SKM-1 (cell line): Measurements from ENCODE around the gene FAR1.
"Not testable (repeated sequence)": the region's sequence is repeated elsewhere in the genome, so short reads cannot be mapped to it uniquely, and the experiment has no call there.

Experiments
- DNase-seq: peaks from one replicate; lab custom pipeline; 2025; ENCODE audit not compliant: unreplicated experiment; lab: John Stamatoyannopoulos, UW

The FAR1 gene, protein sequence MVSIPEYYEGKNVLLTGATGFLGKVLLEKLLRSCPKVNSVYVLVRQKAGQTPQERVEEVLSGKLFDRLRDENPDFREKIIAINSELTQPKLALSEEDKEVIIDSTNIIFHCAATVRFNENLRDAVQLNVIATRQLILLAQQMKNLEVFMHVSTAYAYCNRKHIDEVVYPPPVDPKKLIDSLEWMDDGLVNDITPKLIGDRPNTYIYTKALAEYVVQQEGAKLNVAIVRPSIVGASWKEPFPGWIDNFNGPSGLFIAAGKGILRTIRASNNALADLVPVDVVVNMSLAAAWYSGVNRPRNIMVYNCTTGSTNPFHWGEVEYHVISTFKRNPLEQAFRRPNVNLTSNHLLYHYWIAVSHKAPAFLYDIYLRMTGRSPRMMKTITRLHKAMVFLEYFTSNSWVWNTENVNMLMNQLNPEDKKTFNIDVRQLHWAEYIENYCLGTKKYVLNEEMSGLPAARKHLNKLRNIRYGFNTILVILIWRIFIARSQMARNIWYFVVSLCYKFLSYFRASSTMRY

DNA sequence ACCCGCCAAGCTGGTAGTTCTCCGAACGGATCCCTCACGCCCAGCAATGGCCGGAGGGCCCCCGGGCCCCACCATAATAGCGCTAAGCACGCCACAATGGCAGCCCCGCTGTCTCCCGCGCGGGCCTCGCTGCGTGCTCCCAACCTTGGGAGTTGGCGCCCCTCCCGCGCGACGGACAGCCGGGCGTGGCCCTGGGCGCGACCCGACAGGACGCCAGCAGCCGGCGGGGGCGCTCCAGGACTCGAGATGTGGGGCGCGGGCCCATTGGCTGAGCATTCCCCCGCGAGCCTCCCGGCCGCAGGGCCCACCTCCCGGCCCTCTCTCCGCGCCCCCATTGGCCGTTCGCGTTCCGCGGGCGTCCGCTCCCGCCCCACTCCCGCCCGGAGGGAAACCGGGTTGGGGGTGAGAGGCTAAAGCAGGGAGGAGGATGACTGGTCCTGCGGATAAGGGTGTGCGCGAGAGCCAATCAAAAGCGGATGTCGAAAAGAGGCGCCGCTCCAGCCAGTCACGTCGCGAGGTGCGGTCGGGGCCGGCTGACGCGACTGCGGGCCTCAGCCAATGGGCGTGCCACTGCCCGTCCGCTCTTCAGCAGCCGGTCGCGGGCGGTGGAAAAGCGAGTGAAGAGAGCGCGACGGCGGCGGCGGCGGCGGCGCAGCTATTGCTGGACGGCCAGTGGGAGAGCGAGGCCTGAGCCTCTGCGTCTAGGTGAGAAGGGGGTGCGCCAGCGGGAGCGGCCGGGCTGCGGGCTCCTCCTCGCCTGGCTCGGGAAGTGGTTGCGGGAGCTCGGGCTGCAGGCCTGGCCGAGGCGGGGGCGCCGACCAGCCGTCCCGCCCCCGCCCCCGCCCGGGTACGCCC is at the start of gene FAR1:
Gene FAR1 (plus strand): TSS at position 567 of the 855 bp plus-strand sequence. CDS start 26,098 bp downstream, outside the sequence.
- peak; percentile 98 for DNase-seq

DNA sequence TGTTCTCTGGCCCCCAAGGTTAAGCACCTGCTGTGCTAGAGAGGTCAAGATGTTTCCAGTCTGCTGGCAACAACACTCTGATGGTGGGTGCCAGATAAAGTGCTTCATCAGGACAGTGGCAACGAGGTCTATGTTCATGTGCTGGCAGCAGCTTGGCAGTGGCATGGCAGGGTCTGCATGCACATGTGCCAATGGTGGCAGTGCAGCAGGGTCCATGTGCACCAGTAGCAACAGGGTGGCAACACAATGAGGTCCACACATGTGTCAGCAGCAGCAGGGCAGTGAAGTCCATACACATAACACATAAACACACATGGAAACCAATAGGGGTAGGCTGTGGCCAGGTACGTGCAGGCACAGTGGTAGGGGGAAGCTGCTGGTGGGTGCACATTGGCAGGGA is 48.4 kb upstream of the FAR1 start:
- DNase-seq: no peak

DNA sequence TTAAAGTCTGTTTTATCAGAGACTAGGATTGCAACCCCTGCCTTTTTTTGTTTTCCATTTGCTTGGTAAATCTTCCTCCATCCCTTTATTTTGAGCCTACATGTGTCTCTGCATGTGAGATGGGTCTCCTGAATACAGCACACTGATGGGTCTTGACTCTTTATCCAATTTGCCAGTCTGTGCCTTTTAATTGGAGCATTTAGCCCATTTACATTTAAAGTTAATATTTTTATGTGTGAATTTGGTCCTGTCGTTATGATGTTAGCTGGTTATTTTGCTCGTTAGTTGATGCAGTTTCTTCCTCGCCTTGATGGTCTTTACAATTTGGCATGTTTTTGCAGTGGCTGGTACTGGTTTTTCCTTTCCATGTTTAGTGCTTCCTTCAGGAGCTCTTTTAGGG is 41.6 kb upstream of the FAR1 start:
- not testable (repeated sequence) for DNase-seq

DNA sequence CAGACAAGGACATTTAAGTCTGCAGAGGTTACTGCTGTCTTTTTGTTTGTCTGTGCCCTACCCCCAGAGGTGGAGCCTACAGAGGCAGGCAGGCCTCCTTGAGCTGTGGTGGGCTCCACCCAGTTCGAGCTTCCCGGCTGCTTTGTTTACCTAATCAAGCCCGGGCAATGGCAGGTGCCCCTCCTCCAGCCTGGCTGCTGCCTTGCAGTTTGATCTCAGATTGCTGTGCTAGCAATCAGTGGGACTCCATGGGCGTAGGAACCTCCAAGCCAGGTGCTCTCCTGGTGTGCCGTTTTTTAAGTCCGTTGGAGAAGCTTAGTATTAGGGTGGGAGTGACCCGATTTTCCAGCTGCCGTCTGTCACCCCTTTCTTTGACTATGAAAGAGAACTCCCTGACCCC is 39.8 kb upstream of the FAR1 start:
- not testable (repeated sequence) for DNase-seq

DNA sequence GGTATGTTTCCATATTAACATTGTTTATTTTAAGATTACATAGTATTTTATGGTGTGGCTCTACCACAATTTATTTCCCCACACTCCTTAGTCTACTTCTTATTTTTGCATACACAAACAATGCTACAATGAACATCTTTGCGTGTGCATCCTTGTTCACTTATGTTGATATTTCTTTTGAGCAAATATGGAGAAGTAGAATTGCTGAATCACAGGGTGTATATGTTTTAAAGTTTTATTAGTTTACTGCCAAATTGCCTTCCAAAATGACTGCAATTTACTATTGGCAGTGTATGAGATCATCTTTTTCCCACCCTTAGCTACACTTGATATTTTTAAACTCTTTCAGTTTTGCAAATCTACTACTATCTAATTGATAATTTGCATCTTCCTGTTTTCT is 38.7 kb upstream of the FAR1 start:
- DNase-seq: no peak

DNA sequence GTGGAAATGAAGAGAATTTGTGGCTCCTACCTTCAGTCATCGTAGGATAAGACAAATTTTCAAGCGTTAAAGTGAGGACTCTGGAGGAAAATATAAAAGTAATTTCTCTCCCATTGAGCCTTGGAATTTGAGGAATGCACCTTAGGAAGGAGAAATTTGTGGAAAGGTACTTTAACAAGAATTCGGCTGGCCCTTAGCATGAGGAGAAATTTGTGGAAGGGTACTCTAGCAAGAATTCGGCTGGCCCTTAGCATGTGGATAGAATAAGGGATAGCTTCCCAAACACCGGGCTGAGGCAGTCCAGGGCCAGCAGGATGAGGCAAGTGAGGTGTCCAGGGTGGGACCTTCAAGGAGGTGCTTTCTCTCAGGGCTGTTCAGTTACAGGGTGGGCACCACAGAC is 33.2 kb upstream of the FAR1 start:
- no peak for DNase-seq

DNA sequence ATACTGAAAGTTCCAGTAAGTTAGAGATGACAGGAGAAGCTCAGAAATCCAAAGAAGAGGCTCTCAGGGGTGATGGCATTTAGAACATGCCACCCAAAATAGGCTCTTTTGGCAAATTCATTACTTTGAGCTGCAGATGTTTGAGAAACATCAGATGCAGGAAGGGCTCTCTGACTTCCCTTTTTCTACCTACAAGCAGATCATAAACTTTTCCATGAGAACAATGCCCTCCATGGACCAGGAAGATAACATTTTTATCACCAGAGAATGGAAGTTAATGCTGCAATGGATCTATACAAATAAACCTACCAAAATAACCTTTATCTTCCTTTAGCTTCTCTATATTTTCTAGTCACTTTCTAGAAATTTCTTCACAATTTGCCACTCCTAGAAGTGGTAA is 32.7 kb upstream of the FAR1 start:
- peak; percentile 10 for DNase-seq

DNA sequence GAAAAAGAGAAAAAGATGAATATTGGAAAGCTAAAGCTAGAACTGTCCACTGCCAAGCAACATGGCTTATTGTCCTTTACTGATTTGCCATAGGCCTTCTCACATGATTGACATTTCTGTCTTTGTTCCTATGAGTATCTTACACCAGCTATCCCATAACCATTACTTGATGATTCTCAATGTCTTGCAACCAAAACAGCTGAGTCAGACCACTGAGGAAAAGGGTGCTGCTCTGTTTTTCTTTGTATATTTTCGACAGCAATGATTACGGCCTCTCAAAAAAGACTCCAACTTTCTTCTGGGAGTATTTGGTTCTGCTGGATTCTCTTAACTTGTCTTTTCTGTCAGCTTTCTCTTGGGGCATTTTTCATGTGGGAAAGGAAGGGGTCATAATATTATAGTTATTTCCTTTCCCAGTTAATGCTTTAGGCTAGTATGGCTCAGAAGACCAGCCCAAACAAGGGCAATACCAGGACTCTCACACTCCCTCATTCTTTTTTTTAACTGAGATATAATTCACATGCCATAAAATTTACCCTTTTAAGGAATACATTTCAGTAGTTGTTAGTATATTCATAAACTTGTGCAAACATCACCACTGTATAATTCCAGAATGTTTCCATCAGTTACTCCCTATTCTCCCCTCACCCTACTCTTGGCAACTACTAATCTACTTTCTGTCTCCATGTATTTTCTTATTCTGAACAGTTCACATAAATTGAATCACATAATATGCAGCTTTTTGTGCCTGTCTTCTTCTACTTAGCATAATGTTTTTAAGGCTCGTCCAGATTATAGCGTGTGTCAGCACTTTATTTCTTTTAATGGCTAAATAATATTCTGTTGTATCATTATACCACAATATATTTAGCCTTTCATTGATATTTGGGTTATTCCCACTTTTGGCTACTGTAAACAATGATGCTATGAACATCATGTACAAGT is 31.1 kb upstream of the FAR1 start:
- DNase-seq: no peak

DNA sequence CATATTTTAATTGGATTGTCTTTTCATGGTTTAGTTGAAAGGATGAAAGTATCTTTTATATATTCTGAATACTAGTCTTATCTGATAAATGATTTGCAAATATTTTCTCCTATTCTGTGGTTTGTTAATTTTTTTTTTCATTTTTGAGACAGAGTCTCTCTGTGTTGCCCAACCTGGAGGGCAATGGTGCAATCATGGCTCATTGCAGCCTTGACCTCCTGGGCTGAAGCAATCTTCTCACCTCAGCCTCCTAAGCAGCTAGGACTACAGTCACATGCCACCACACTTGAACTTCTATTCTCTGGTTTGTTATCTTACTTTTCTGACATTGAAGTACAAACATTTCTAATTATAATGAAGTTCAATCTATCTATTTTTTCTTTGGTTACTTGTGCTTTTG is 30.0 kb upstream of the FAR1 start:
- peak; percentile 47 for DNase-seq

DNA sequence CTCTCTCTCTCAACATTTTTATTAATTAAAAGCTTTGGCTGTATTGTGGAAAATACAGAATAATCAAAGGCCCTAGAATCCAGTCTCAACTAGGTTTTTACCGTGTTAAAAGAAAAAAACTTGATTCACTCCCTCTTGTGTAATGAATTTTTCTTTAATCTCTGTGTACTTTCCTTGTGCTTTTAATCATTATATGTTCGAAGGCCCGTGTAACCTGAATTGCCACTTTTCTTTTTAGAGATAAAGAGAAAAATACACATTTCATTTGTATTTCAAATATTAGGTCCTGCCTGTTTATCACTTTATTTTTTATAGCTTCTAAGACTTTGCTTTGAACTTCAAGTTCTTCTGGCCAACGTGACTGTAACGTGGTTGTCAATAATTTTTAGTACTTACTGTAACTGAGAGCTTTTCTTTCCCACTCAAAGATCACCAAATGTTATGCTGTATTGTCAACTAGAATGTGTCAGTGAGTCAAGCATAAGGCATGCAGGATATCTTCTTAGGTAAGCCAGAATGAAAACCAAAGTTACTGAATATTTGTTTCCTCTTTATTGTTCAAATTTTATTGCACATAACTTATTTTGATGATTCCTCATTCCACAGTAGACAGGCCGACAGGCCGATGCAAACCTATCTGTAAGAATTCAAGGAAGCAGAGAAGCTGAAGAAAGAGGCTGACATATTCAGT is 23.3 kb upstream of the FAR1 start:
- DNase-seq: no peak

DNA sequence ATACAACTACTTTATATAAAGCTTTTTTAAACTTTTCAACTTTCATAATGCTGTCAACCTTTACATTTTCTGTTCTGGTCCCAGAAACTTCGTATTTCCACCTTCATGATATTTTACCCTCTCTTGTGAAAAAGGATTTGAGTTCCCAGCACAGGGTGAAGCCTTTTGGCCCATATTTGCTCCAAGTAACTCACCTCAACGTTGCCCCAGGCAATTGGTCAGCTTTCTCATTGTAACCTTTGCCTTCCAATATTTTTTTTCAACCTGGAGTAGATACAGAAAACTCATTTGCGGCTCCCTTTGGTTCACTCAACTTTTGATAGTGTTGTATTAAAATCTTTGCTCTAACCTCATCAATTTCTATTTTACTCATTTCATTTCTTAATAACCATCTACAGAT is 21.1 kb upstream of the FAR1 start:
- no peak for DNase-seq

DNA sequence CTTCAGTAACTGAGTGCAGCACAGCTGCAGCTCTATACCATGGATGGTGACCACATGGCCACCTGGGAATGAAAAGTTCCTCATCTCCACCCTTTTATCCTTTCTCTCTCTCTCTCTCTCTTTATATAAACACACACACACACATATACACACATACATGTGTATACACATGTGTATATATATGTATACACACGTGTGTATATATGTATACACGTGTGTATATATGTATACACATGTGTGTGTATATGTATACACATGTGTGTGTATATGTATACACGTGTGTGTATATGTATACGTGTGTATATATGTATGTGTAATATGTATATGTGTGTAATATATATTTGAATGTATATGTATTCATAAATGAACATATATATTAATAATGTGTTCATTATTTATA is 18.8 kb upstream of the FAR1 start:
- DNase-seq: no peak

DNA sequence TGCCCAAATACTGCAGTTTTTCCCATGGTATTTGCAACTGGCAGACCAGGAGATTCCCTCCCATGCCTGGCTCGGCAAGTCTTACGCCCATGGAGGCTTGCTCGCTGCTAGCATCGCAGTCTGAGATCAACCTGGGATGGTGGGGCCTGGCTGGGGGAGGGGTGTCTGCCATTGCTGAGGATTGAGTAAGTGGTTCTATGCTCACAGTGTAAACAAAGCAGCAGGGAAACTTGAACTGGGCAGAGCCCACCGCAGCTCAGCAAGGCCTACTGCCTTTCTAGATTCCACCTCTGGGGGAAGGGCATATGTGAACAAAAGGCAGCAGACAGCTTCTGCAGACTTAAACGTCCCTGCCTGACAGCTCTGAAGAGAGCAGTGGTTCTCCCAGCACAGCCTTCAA is 17.0 kb upstream of the FAR1 start:
- DNase-seq: not testable (repeated sequence)

DNA sequence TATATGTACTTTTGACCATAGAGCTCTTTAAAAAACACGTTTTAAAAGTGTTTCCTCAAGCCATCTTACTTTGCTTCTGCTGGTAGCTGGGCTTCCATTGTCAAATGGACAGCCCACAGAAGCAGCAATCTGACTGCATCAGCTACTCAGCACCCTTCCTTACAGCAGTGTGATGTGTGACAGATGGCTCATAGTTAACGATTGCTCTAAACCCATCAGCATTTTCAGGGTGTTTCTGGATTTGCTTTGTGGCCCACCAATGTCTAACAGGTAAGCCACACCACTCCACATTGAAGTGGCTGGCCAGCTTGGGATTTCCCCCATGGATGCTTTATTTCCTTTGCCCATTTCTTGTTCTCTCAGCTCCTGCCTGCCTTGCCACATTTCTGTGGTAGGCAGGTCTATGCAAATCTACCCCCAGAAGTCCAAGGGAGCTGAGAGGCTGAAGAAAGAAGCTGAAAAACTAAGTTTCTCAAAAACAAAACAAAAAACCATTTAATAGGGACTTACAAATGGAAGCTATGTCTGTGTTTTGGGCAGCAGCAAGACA is 7.3 kb upstream of the FAR1 start:
- DNase-seq: no peak

DNA sequence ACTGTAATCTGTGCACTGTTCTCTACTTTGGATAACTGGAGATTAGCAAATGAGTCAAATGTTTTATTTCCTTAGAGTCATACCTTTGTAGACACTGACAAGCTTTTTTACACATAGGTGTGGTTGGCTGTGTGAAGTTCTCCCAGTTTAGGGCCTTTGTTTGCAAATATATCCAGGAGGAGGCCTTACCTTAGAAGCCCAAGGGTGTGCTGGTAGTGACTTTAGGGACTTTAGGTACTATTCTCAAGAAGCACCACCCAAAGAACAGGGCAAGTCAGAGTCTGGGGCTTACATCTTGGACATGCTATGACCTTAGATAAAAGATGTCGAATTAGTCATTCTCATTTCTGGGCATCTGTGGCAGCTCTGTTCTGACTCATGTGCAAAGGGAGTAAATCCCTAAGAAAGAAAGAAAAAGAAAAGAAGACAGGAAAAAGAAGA is 4.8 kb upstream of the FAR1 start:
- no peak for DNase-seq

DNA sequence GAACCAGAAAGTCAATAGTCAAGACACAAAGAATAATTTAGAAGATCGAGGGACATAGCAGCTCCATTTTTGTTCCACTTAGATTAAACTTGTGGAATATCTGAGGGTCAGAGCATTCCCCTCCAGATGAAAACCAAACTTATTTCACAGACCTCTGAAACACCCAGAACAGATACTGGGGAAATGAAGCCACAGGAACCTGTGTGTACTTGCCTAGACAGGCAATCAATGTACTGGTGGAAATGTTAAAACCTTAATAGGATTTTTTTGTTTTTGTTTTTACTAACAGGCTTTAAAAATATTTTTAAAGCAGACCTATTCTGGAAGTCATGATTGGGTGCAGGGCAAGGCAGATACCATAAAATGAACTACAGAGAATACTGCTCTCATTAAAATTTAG is 4.1 kb upstream of the FAR1 start:
- no peak for DNase-seq

DNA sequence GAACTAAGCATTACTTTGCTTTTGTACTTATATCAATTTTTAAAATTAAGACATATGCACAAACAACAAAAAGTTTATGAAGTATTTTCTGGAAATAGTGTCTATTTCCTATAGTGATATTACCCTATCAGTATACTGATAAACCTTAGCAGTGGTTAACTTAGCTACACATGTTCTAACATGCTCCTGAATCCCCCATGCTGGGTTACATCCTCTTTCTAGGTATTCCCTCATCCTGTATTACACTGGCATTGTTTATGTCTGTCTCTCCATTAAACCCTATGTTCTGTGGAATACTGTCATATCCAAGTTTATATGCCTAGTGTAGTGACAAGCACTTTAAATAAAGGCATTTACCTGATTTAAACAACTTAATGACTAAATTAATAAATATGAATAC is 1.8 kb upstream of the FAR1 start:
- DNase-seq: no peak

DNA sequence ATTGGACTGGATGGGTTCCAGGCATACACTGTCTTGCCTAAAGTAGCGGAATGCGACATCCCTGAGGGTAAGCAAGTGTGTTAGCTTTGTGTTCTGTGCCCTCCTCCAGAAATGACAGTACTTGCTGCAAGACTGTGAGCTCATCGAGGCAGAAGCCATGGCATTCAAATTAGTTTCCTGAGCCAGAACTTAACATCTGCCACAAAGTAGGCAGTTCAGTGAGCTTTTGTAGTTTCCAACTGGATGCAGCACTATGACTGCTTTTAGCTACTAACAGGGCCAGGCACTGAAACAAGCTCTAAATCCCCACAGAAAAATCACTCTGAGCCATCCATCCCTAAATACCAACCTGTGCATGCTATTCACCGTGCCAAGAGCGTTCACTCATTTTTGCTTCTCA is 1.2 kb upstream of the FAR1 start:
- no peak for DNase-seq

DNA sequence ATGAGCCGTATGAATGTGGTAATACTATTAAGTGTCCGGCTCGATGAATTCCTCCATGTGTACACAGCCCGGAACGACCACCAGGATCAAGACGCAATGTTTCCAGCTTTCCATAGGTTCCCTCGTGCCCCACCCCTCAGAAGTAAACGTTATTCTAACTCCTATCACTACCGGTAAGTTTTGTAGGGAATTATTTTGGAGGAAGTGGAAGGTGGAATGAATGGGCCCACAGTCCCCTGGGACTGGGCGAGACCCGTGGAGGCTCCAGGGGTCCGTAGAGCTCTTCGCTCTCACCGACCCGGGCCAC is 720 bp upstream of the FAR1 start:
- no peak for DNase-seq

DNA sequence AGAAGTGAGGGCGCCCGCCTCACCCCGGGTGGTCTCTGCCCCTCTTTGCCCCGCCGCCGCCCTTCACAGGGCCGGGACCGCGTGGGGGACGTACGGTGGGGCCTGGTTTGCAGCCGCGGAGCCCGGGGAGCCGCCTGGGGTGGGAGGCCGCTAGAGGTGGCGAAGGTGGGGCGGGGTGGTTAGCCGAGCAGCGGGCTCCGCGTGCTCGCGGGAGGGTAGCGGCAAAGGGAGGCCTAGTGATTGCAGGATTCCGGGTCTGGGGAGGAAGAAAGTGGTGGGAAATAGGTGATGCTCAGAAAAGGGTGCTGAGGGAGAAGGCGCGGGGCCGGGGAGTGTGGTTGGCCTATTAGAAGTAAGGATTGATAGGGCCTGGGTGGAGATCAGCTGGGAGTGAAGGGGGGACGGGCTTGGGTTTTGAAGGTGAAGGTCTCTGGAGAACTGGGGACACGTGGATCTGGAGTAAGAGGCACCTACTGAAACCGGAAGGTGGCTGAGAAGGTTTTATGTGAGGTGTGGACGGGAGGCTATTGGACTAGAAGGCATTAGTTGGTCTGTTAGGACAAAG is 571 bp downstream of the FAR1 start:
- DNase-seq: no peak
